ENCODE data around the gene B4GAT1.
A peak's percentile ranks its signal among the peaks of the same experiment; 100 is the strongest.

Gene B4GAT1

DNA sequence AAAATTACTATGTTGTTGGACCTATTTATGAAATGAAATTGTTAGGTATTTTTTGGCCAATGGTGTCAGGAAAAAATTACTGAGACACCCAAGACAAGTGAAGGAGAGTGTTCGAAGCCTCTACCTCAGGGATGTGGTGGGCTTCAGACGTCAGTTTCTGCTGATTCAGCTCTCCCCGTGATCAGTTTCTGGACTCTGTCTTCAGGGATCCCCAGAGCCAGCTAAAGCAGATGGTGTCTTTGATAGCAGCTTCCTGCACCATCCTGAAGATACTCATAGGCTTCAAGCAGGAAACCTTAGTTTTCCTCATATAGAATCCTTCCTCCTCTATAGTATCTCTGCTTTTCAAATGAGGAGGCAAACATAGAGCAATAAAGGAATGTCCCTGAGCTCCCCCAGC lies 38.0 kb downstream of the B4GAT1 start:
- no peak for DNase-seq (ENCODE audit: low spot score)
- Histone ChIP-seq H2AFZ (ENCODE audit: low read length) (no peak overlapping the region), H3K9me3 (replicated peaks in 1 of 2; ENCODE audit: control insufficient read depth in 2 of 2, insufficient read depth in 1 of 2, low read depth in 1 of 2, low read length in 2 of 2) (no peaks in the 10 kb centered on the region), H3K36me3 (replicated peaks in 1 of 2; ENCODE audit: control insufficient read depth in 2 of 2, insufficient read depth in 2 of 2, low read length in 2 of 2) (no peaks in the 10 kb centered on the region), H4K8ac (ENCODE audit: low read depth, low read length) (no peak overlapping the region), H2BK15ac (ENCODE audit: low read length) (peak overlapping the region; percentile 62), H2BK120ac (ENCODE audit: low read depth, low read length) (no peak overlapping the region), H3K4ac (ENCODE audit: low read length) (no peak overlapping the region), H3K27ac (replicated peaks; ENCODE audit: low read length) (no peak overlapping the region), H2AK5ac (ENCODE audit: low read depth, low read length) (no peak overlapping the region), H3K4me2 (ENCODE audit: insufficient read depth, low read length, poor library complexity, severe bottlenecking) (no peak overlapping the region), H3K23ac (ENCODE audit: low read depth, low read length, poor library complexity) (no peak overlapping the region), H3K4me3 (ENCODE audit: low read length in 2 of 2) (no peak overlapping the region), H3K79me1 (ENCODE audit: low read depth, low read length) (no peaks in the 10 kb centered on the region), H3K14ac (ENCODE audit: low read length) (no peak overlapping the region), H3K9ac (ENCODE audit: low read depth, low read length, poor library complexity) (no peak overlapping the region), H2BK5ac (ENCODE audit: low read length) (no peak overlapping the region), H2BK12ac (ENCODE audit: low read length) (no peak overlapping the region), H3K27me3 (ENCODE audit: control insufficient read depth in 3 of 3, insufficient read depth in 3 of 3, low read depth in 1 of 3, low read length in 3 of 3) (peaks cover 0 to 7% (median 2%) of the 10 kb centered on the region in 3 experiments), H4K91ac (ENCODE audit: low read depth, low read length, poor library complexity) (no peak overlapping the region), H3K18ac (ENCODE audit: low read length) (no peak overlapping the region), H3K4me1 (ENCODE audit: control insufficient read depth in 2 of 2, insufficient read depth in 1 of 2, low read depth in 1 of 2, low read length in 2 of 2) (peaks cover 7 to 8% of the 10 kb centered on the region in 2 donors)
- no CpG with 5 or more reads among the region's 3 CpGs for WGBS, 2 donors (ENCODE audit: extremely low coverage in 2 of 2, insufficient read length in 2 of 2, insufficient replicate concordance in 1 of 2)

DNA sequence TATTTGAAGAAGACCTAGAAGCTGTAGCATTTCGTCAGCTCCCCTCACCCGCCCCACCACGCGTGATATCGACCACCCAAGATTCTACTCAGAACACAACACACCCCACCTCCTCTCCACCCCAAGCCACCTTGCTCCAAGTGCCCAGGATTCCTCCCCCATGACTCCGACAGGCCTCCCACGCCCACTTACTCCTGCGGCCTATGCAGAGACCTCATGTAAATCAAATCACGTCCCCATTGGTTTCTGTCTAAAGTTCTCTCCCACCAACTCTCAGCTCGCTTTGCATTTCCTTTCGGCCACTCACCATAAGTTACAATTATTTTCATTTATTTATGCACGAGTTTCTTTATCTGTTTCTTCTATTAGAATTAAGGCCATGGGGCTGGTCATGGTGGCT lies 44.8 kb downstream of the B4GAT1 start:
- no peak overlapping the region for H4K91ac ChIP-seq (ENCODE audit: low read depth, low read length, poor library complexity)
- H4K8ac ChIP-seq (ENCODE audit: low read depth, low read length), result no peak overlapping the region
- no peak overlapping the region for H3K4me3 ChIP-seq (ENCODE audit: low read length in 2 of 2)
- H2BK120ac ChIP-seq (ENCODE audit: low read depth, low read length), result no peak overlapping the region
- no peaks in the 10 kb centered on the region for H3K36me3 ChIP-seq (replicated peaks in 1 of 2; ENCODE audit: control insufficient read depth in 2 of 2, insufficient read depth in 2 of 2, low read length in 2 of 2)
- no peaks in the 10 kb centered on the region for H3K79me1 ChIP-seq (ENCODE audit: low read depth, low read length)
- no peak overlapping the region for H2BK5ac ChIP-seq (ENCODE audit: low read length)
- H3K4me1 ChIP-seq (ENCODE audit: control insufficient read depth in 2 of 2, insufficient read depth in 1 of 2, low read depth in 1 of 2, low read length in 2 of 2), result no peaks in the 10 kb centered on the region
- H3K4ac ChIP-seq (ENCODE audit: low read length), result no peak overlapping the region
- no peak overlapping the region for H3K4me2 ChIP-seq (ENCODE audit: insufficient read depth, low read length, poor library complexity, severe bottlenecking)
- H2BK12ac ChIP-seq (ENCODE audit: low read length), result no peak overlapping the region
- no peak overlapping the region for H3K9ac ChIP-seq (ENCODE audit: low read depth, low read length, poor library complexity)
- no peak overlapping the region for H3K18ac ChIP-seq (ENCODE audit: low read length)
- H3K23ac ChIP-seq (ENCODE audit: low read depth, low read length, poor library complexity), result no peak overlapping the region
- H2BK15ac ChIP-seq (ENCODE audit: low read length), result no peak overlapping the region
- no CpG with 5 or more reads among the region's 12 CpGs for WGBS, 2 donors (ENCODE audit: extremely low coverage in 2 of 2, insufficient read length in 2 of 2, insufficient replicate concordance in 1 of 2)
- no peak overlapping the region for H3K14ac ChIP-seq (ENCODE audit: low read length)
- peaks cover 0 to 21% (median 0%) of the 10 kb centered on the region in 3 experiments for H3K27me3 ChIP-seq (ENCODE audit: control insufficient read depth in 3 of 3, insufficient read depth in 3 of 3, low read depth in 1 of 3, low read length in 3 of 3)
- H2AK5ac ChIP-seq (ENCODE audit: low read depth, low read length), result no peak overlapping the region
- no peaks in the 10 kb centered on the region for H3K9me3 ChIP-seq (replicated peaks in 1 of 2; ENCODE audit: control insufficient read depth in 2 of 2, insufficient read depth in 1 of 2, low read depth in 1 of 2, low read length in 2 of 2)
- no peak for DNase-seq (ENCODE audit: low spot score)
- no peak overlapping the region for H3K27ac ChIP-seq (replicated peaks; ENCODE audit: low read length)
- no peak overlapping the region for H2AFZ ChIP-seq (ENCODE audit: low read length)

DNA sequence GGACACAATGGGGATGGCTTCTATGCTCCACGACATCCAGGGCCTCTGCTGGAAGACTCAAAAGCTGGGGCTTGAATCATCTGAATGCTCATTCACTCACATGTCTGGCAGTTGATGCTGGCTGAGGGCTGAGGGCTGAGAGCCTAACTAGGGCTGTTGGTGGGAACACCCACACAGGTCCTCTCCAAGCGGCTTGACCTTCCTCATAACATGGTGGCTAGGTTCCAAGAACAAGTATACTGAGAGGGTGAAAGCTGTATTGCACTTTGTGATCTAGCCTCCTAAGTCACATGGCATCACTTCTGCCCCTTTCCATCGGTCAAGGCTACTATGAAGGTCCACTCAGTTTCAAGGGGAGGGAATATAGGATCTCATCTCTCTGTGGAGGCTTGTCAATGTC lies 48.2 kb downstream of the B4GAT1 start:
- H3K4me3 ChIP-seq (ENCODE audit: low read length in 2 of 2), result no peak overlapping the region
- H3K23ac ChIP-seq (ENCODE audit: low read depth, low read length, poor library complexity), result no peak overlapping the region
- no peaks in the 10 kb centered on the region for H3K36me3 ChIP-seq (replicated peaks in 1 of 2; ENCODE audit: control insufficient read depth in 2 of 2, insufficient read depth in 2 of 2, low read length in 2 of 2)
- no peak overlapping the region for H3K9ac ChIP-seq (ENCODE audit: low read depth, low read length, poor library complexity)
- H4K8ac ChIP-seq (ENCODE audit: low read depth, low read length), result no peak overlapping the region
- no peak overlapping the region for H3K18ac ChIP-seq (ENCODE audit: low read length)
- H3K4me1 ChIP-seq (ENCODE audit: control insufficient read depth in 2 of 2, insufficient read depth in 1 of 2, low read depth in 1 of 2, low read length in 2 of 2), result no peaks in the 10 kb centered on the region
- H2BK120ac ChIP-seq (ENCODE audit: low read depth, low read length), result no peak overlapping the region
- H2BK15ac ChIP-seq (ENCODE audit: low read length), result no peak overlapping the region
- no peak for DNase-seq (ENCODE audit: low spot score)
- H3K27ac ChIP-seq (replicated peaks; ENCODE audit: low read length), result no peak overlapping the region
- peaks cover 0 to 39% (median 0%) of the 10 kb centered on the region in 3 experiments for H3K27me3 ChIP-seq (ENCODE audit: control insufficient read depth in 3 of 3, insufficient read depth in 3 of 3, low read depth in 1 of 3, low read length in 3 of 3)
- H2BK5ac ChIP-seq (ENCODE audit: low read length), result no peak overlapping the region
- H3K14ac ChIP-seq (ENCODE audit: low read length), result no peak overlapping the region
- H2BK12ac ChIP-seq (ENCODE audit: low read length), result no peak overlapping the region
- no peak overlapping the region for H3K4ac ChIP-seq (ENCODE audit: low read length)
- H3K9me3 ChIP-seq (replicated peaks in 1 of 2; ENCODE audit: control insufficient read depth in 2 of 2, insufficient read depth in 1 of 2, low read depth in 1 of 2, low read length in 2 of 2), result no peaks in the 10 kb centered on the region
- H3K79me1 ChIP-seq (ENCODE audit: low read depth, low read length), result peaks cover 3% of the 10 kb centered on the region
- H2AK5ac ChIP-seq (ENCODE audit: low read depth, low read length), result no peak overlapping the region
- H3K4me2 ChIP-seq (ENCODE audit: insufficient read depth, low read length, poor library complexity, severe bottlenecking), result no peak overlapping the region
- H4K91ac ChIP-seq (ENCODE audit: low read depth, low read length, poor library complexity), result no peak overlapping the region
- H2AFZ ChIP-seq (ENCODE audit: low read length), result no peak overlapping the region
- WGBS, 2 donors (ENCODE audit: extremely low coverage in 2 of 2, insufficient read length in 2 of 2, insufficient replicate concordance in 1 of 2), result no CpG with 5 or more reads among the region's 3 CpGs

DNA sequence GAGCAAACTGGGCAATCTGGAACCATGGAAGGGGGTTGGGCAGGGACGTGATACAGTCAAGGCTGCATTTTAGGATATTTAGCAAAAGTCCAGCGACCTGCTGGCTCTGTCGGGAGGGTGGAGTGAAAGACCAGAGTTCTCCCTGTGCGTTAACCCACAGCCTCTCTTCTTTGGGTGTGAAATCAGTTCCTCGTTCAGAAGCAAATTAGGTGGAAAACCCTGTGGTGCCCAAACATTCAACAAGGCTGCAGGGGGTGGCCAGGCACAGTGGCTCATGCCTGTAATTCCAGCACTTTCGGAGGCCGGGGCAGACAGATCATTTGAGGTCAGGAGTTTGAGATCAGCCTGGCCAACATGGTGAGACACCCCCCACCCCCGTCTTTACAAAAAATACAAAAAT lies 49.8 kb downstream of the B4GAT1 start:
- no peak overlapping the region for H2AK5ac ChIP-seq (ENCODE audit: low read depth, low read length)
- peaks cover 3% of the 10 kb centered on the region for H3K79me1 ChIP-seq (ENCODE audit: low read depth, low read length)
- peaks cover 6 to 55% (median 14%) of the 10 kb centered on the region in 3 experiments for H3K27me3 ChIP-seq (ENCODE audit: control insufficient read depth in 3 of 3, insufficient read depth in 3 of 3, low read depth in 1 of 3, low read length in 3 of 3)
- no peaks in the 10 kb centered on the region for H3K36me3 ChIP-seq (replicated peaks in 1 of 2; ENCODE audit: control insufficient read depth in 2 of 2, insufficient read depth in 2 of 2, low read length in 2 of 2)
- peaks cover 0 to under 1% of the 10 kb centered on the region in 2 donors for H3K9me3 ChIP-seq (replicated peaks in 1 of 2; ENCODE audit: control insufficient read depth in 2 of 2, insufficient read depth in 1 of 2, low read depth in 1 of 2, low read length in 2 of 2)
- no peak overlapping the region for H3K23ac ChIP-seq (ENCODE audit: low read depth, low read length, poor library complexity)
- no peak overlapping the region for H3K4me3 ChIP-seq (ENCODE audit: low read length in 2 of 2)
- DNase-seq (ENCODE audit: low spot score), result no peak
- H2BK12ac ChIP-seq (ENCODE audit: low read length), result no peak overlapping the region
- no peak overlapping the region for H3K27ac ChIP-seq (replicated peaks; ENCODE audit: low read length)
- no peak overlapping the region for H3K14ac ChIP-seq (ENCODE audit: low read length)
- no CpG with 5 or more reads among the region's 8 CpGs for WGBS, 2 donors (ENCODE audit: extremely low coverage in 2 of 2, insufficient read length in 2 of 2, insufficient replicate concordance in 1 of 2)
- H3K4ac ChIP-seq (ENCODE audit: low read length), result no peak overlapping the region
- H3K9ac ChIP-seq (ENCODE audit: low read depth, low read length, poor library complexity), result no peak overlapping the region
- H2BK120ac ChIP-seq (ENCODE audit: low read depth, low read length), result no peak overlapping the region
- peaks cover 0 to under 1% of the 10 kb centered on the region in 2 donors for H3K4me1 ChIP-seq (ENCODE audit: control insufficient read depth in 2 of 2, insufficient read depth in 1 of 2, low read depth in 1 of 2, low read length in 2 of 2)
- no peak overlapping the region for H2BK5ac ChIP-seq (ENCODE audit: low read length)
- no peak overlapping the region for H4K91ac ChIP-seq (ENCODE audit: low read depth, low read length, poor library complexity)
- H2BK15ac ChIP-seq (ENCODE audit: low read length), result no peak overlapping the region
- no peak overlapping the region for H2AFZ ChIP-seq (ENCODE audit: low read length)
- no peak overlapping the region for H3K4me2 ChIP-seq (ENCODE audit: insufficient read depth, low read length, poor library complexity, severe bottlenecking)
- H4K8ac ChIP-seq (ENCODE audit: low read depth, low read length), result no peak overlapping the region
- H3K18ac ChIP-seq (ENCODE audit: low read length), result no peak overlapping the region

All from neuronal stem cell (in vitro differentiated cells).